HG03095 (cell line): ENCODE results near the gene CILP.

Experiments
- ATAC-seq: cut with Tn5 transposase; IDR thresholded peaks from one replicate; pipeline ENCODE4 v1.9.1; 2021; ENCODE audit warnings: moderate library complexity; ENCODE audit not compliant: unreplicated experiment

The CILP gene

GRCh38 chr15:65164139-65164538, 47.1 kb downstream of the CILP start:
- no peak for ATAC-seq

DNA sequence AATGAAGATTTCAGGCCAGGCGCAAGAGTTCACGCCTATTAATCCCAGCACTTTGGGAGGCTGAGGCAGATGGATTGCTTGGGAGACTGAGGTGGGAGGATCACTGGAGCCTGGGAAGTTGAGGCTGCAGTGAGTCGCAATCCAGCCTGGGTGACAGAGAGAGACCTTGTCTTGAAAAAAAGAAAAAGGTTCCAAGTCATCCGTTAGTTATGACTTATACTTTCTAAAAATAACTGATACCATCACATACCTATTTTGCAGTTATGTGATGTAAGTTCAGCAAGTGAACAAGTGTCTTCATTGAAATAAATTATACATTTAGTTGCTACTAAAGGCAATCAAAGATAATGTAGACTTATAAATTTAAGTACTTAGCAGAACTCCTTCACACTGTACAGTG, 48.2 kb downstream of the CILP start:
- no peak for ATAC-seq

DNA sequence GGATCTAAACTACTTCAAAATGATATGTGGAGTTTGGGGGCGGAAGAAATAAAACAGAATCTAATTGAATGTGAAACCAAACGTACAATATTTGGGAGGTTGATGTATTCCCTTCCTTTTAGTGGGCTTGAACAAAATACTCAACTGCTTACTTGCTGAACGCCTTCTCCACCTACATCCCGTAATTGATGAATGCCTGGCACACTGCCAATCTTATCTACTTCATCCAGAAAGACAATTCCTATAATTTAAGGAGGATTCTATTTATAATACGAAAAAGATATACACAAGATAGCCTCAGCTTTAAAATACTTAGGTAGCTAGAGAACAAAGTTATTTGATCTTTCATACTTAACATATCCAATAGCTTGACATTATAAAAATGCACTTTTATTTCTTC, 54.6 kb downstream of the CILP start:
- ATAC-seq = no peak

DNA sequence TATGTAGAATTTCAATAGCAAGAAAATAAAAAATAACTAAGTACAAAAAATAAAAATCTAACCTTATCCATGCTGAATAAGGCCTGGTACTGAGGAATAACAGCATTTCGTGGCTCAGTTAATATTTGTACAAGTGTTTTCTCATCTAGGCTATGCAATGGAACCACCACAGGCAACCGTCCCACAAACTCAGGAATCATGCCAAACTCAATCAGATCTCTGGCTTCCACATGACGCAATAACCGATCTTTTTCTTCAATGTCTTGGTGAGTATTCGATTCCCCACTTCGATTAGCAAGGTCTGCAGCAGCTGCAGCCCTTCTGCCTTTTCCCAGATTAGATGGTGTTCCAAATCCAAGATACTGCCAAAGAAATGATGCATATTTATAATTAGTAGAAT, 56.6 kb downstream of the CILP start:
- no peak for ATAC-seq

DNA sequence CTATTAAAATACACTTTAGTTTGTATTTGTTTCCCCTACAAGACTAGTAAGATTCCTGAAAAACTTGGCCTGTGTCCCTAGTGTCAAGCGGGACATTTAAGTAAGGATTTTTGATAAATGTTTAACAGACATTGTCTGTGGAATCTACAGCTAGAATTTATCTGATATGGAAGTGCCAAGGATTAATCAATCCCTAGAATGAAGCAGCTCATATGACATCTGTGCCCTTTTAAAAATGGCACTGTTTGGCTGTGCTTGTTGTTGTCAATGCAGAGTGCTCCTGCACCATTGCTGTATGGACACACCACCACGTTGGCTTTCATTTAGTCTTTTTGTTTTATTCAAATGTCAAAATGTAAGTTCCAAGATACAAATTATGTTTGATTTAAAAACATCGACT, 63.4 kb downstream of the CILP start:
- ATAC-seq = no peak

GRCh38 chr15:65146438-65146837, 64.8 kb downstream of the CILP start:
- ATAC-seq = no peak
